Neural progenitor cell (in vitro differentiated cells): ENCODE results near the gene FAM89A.
"Not testable (repeated sequence)": the region's sequence is repeated elsewhere in the genome, so short reads cannot be mapped to it uniquely, and the experiment has no call there.

ENCODE experiments used
- EZH2 ChIP-seq: fragments of 200-600 bp; sonication (generic); IDR thresholded peaks from 2 replicates; pipeline ENCODE4 v1.6.1; 2017; ENCODE audit warnings: antibody characterized with exemption, mild to moderate bottlenecking, moderate library complexity
- EZH2phosphoT487 ChIP-seq: fragments of 200-600 bp; sonication (generic); IDR thresholded peaks from 2 replicates; pipeline ENCODE4 v1.6.1; 2017; ENCODE audit warnings: antibody characterized with exemption
- TF ChIP-seq, protein P1 (sequence below): fragments of 200-600 bp; sonication (generic); IDR thresholded peaks from 2 replicates; pipeline ENCODE4 v1.5.1; 2017; ENCODE audit warnings: antibody characterized with exemption, mild to moderate bottlenecking

GRCh38 chr1:231045921-231046729, 6.1 kb upstream of the FAM89A start:
- TF ChIP-seq, protein P1, sequence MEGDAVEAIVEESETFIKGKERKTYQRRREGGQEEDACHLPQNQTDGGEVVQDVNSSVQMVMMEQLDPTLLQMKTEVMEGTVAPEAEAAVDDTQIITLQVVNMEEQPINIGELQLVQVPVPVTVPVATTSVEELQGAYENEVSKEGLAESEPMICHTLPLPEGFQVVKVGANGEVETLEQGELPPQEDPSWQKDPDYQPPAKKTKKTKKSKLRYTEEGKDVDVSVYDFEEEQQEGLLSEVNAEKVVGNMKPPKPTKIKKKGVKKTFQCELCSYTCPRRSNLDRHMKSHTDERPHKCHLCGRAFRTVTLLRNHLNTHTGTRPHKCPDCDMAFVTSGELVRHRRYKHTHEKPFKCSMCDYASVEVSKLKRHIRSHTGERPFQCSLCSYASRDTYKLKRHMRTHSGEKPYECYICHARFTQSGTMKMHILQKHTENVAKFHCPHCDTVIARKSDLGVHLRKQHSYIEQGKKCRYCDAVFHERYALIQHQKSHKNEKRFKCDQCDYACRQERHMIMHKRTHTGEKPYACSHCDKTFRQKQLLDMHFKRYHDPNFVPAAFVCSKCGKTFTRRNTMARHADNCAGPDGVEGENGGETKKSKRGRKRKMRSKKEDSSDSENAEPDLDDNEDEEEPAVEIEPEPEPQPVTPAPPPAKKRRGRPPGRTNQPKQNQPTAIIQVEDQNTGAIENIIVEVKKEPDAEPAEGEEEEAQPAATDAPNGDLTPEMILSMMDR = not testable (repeated sequence)
- not testable (repeated sequence) for TF ChIP-seq EZH2, EZH2phosphoT487
